A673 (cell line): ENCODE results near the gene ZDHHC11.

Source experiments
- EZH2 ChIP-seq: fragments of 200-600 bp; sonication (generic); IDR thresholded peaks from 2 replicates; pipeline ENCODE4 v1.6.1; 2017; ENCODE audit warnings: borderline replicate concordance, low read depth, mild to moderate bottlenecking, mixed read lengths, antibody characterized with exemption, low read length; ENCODE audit not compliant: poor library complexity, severe bottlenecking
- TF ChIP-seq, protein P1 (sequence below): fragments of 300-800, 200-600 bp; sonication (generic); conservative IDR thresholded peaks from 2 replicates; pipeline ENCODE4 v1.5.1; 2017; ENCODE audit warnings: low read depth, mild to moderate bottlenecking, antibody characterized with exemption, low read length, moderate library complexity, mixed read lengths

DNA sequence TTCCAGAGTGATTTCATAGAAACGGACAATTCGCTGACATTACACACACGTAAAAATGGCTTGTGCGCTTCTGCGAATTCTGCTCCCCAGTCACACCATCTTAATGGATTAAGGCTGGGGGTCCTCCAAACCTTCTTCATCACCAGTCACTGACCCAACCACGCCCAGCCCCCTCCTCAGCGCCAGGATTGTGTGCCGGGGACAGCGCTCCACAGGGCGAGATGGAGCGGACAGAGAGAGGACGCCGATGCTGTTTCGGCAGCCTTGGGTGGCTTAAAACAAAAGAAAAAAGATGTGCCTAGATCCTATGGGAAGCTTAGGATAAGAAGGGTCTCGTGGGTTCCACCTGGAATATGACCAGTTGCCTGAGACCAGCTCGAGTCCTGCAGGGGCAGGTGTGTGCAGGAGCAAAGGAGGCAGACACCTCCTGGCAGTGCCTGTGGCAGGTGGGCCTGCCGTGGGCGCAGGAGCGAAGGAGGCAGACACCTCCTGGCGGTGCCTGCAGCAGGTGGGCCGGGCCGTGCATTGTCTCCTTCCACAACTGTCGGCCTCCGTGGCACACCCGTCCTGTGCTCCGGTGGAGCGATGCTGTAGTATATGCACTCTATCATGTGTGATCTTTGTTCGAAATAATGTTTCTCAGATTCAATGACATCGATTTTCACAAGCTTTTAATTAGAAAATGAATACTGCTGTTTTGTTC lies 21.0 kb upstream of the ZDHHC11 start:
- TF ChIP-seq, protein P1, sequence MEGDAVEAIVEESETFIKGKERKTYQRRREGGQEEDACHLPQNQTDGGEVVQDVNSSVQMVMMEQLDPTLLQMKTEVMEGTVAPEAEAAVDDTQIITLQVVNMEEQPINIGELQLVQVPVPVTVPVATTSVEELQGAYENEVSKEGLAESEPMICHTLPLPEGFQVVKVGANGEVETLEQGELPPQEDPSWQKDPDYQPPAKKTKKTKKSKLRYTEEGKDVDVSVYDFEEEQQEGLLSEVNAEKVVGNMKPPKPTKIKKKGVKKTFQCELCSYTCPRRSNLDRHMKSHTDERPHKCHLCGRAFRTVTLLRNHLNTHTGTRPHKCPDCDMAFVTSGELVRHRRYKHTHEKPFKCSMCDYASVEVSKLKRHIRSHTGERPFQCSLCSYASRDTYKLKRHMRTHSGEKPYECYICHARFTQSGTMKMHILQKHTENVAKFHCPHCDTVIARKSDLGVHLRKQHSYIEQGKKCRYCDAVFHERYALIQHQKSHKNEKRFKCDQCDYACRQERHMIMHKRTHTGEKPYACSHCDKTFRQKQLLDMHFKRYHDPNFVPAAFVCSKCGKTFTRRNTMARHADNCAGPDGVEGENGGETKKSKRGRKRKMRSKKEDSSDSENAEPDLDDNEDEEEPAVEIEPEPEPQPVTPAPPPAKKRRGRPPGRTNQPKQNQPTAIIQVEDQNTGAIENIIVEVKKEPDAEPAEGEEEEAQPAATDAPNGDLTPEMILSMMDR, result no peak
- no peak for TF ChIP-seq EZH2
